Spleen (tissue), 11 donors: ENCODE measurements around the gene TMEM38B. TPM values are rescaled to one million over a fixed set of nuclear protein-coding genes. Genes with fewer than 3 reads are reported as not detected.

Source experiments
- DNase-seq: peaks from one replicate; pipeline ENCODE4 v3.0.0-alpha.2; 2020
- H3K27ac ChIP-seq, 8 donors: fragments of 200-600 bp; sonication (generic) in 7 of 8; 1 replicate in 4 of 8; 2 replicates in 4 of 8; pipeline versions ENCODE4 v1.5.0 to v1.8.0; 2016 to 2021; ENCODE audit warnings: inconsistent platforms in 4 of 8, mild to moderate bottlenecking in 4 of 8, moderate library complexity in 1 of 8
- H3K27me3 ChIP-seq, 7 donors: fragments of 200-600 bp; sonication (generic) in 6 of 7; replicated peaks in 1 of 7; 1 replicate in 4 of 7; 2 replicates in 3 of 7; pipeline versions ENCODE4 v1.5.0 to v1.8.0; 2016 to 2021; ENCODE audit warnings: inconsistent platforms in 3 of 7, mild to moderate bottlenecking in 1 of 7
- H3K36me3 ChIP-seq, 6 donors: fragments of 200-600 bp; sonication (generic) in 5 of 6; 1 replicate in 4 of 6; 2 replicates in 2 of 6; pipeline versions ENCODE4 v1.5.0 to v1.8.0; 2016 to 2021; ENCODE audit warnings: inconsistent platforms in 2 of 6
- H3K4me1 ChIP-seq, 6 donors: fragments of 200-600 bp; sonication (generic) in 5 of 6; 1 replicate in 3 of 6; 2 replicates in 3 of 6; pipeline versions ENCODE4 v1.5.0 to v1.8.0; 2016 to 2021; ENCODE audit warnings: inconsistent platforms in 3 of 6
- H3K4me3 ChIP-seq, 8 donors: fragments of 200-600 bp; sonication (generic) in 7 of 8; 1 replicate in 4 of 8; 2 replicates in 4 of 8; pipeline versions ENCODE4 v1.5.0 to v1.8.0; 2016 to 2021; ENCODE audit warnings: inconsistent platforms in 4 of 8, mild to moderate bottlenecking in 4 of 8, moderate library complexity in 2 of 8
- H3K9me3 ChIP-seq, 8 donors: fragments of 200-600 bp; sonication (generic) in 7 of 8; 1 replicate in 4 of 8; 2 replicates in 4 of 8; pipeline versions ENCODE4 v1.5.0 to v1.8.0; 2016 to 2021; ENCODE audit warnings: inconsistent platforms in 4 of 8
- CTCF ChIP-seq, 11 experiments: fragments of 200-600 bp in 7 of 11; fragments of 450-650 bp in 4 of 11; sonication (generic) in 4 of 11; IDR thresholded peaks in 8 of 11; conservative IDR thresholded peaks in 3 of 11; 1 replicate in 7 of 11; 2 replicates in 4 of 11; pipeline versions ENCODE4 v1.4.0 to v1.8.0; 2016 to 2021; ENCODE audit warnings: antibody characterized with exemption in 11 of 11, inconsistent platforms in 4 of 11, mild to moderate bottlenecking in 1 of 11
- POLR2A ChIP-seq, 3 donors: fragments of 450-650 bp; IDR thresholded peaks; one replicate each; pipeline ENCODE4 v1.5.1; 2017; ENCODE audit warnings: antibody characterized with exemption in 3 of 3, mild to moderate bottlenecking in 1 of 3
- POLR2AphosphoS5 ChIP-seq, 3 donors: sonication (generic); formaldehyde crosslinking; IDR thresholded peaks; one replicate each; pipeline ENCODE4 v1.5.1; 2017; ENCODE audit warnings: antibody characterized with exemption in 3 of 3
- WGBS, 5 donors: extraction: QIAGEN DNeasy Blood & Tissue Kit in 3 of 5; methylation state at CpG; one replicate each; pipeline versions ENCODE4 v1.1.5 to v1.1.7; 2013 to 2018; 5-methylcytosine and 5-hydroxymethylcytosine counted together
- intact Hi-C: fragments of 100-400 bp; cut with DNase I; formaldehyde crosslinking; loops from one replicate; pipeline ENCODE4 v1.15.0; 2023; ENCODE audit warnings: low total_unique reads
- polyA plus RNA-seq, 3 donors: library from polyadenylated mRNA; stranded (reverse); fragments of 200-250 nt; gene quantifications; one replicate each; pipeline ENCODE4 v1.2.1, GENCODE V29; 2013
- total RNA-seq, 7 donors: library from RNA; depleted of rRNA in 3 of 7; stranded (reverse); fragments of >200 nt in 3 of 7; fragmentation: NEBNext Ultra II Directional in 4 of 7; extraction: Animal tissue kit (Norgen Biotek cat#: 25700) in 4 of 7; gene quantifications; one replicate each; pipeline versions ENCODE4 v1.1.0 to v1.2.1, GENCODE V29; 2016 to 2021
- donor health status: healthy with polysubstance abuse.
- donor health status: DM: no; HTN: no; CAD: no; lungs with moderate emphysema.
- donor health status: DM: no; HTN: no; CAD: no.
- donor health status: Bipolar disorder and iron deficiency.
- donor health status: healthy.
- donor health status: DM: no; HTN: no; CAD: no.
- donor health status: DM: yes; HTN: yes; CAD: no.

TMEM38B gene
- total and polyA plus RNA-seq, 10 donors, result 3.1 to 12.1 (median 8.3) TPM

GRCh38 chr9:105678163-105678562, 16.2 kb upstream of the TMEM38B start:
- H3K4me3 ChIP-seq, result no peak overlapping the region
- H3K36me3 ChIP-seq, result no peaks in the 10 kb centered on the region
- TF ChIP-seq POLR2A (IDR thresholded peaks at IDR 0.05) (no peak), CTCF (IDR thresholded peaks at IDR 0.05 in 8 of 11, conservative IDR thresholded peaks at IDR 0.05 in 3 of 11) (no peak), POLR2AphosphoS5 (IDR thresholded peaks at IDR 0.05) (no peak)
- WGBS, 5 donors, result 91 to 100% (median 97%) methylated on average over 1 of the region's 1 CpG
- H3K27ac ChIP-seq, result no peak overlapping the region
- no peaks in the 10 kb centered on the region for H3K27me3 ChIP-seq
- no peaks in the 10 kb centered on the region for H3K4me1 ChIP-seq
- intact Hi-C loops, result no loop called here
- no peaks in the 10 kb centered on the region for H3K9me3 ChIP-seq
- no peak for DNase-seq

- 63 to 74% (median 67%) methylated on average over 1 of the region's 1 CpG for WGBS, 5 donors
- no peak for DNase-seq
- no peaks in the 10 kb centered on the region for H3K9me3 ChIP-seq
These were observed 15.6 kb upstream of the TMEM38B start for GRCh38 chr9:105678781-105679180.

GRCh38 chr9:105679257-105680022, 14.9 kb upstream of the TMEM38B start:
- no peak for DNase-seq
- H3K27me3 ChIP-seq, result no peaks in the 10 kb centered on the region
- TF ChIP-seq POLR2AphosphoS5 (IDR thresholded peaks at IDR 0.05) (no peak), CTCF (IDR thresholded peaks at IDR 0.05 in 8 of 11, conservative IDR thresholded peaks at IDR 0.05 in 3 of 11) (no peak), POLR2A (IDR thresholded peaks at IDR 0.05) (no peak)
- H3K9me3 ChIP-seq, result no peaks in the 10 kb centered on the region
- H3K4me1 ChIP-seq, result no peaks in the 10 kb centered on the region
- no peak overlapping the region for H3K27ac ChIP-seq
- intact Hi-C loops, result no loop called here
- no peak overlapping the region for H3K4me3 ChIP-seq
- H3K36me3 ChIP-seq, result no peaks in the 10 kb centered on the region
- 84 to 93% (median 87%) methylated on average over 8 of the region's 8 CpGs for WGBS, 5 donors

More at GRCh38 chr9:105678781-105679180, 15.6 kb upstream of the TMEM38B start:
- intact Hi-C loops, result no loop called here
- TF ChIP-seq CTCF (IDR thresholded peaks at IDR 0.05 in 8 of 11, conservative IDR thresholded peaks at IDR 0.05 in 3 of 11) (no peak), POLR2A (IDR thresholded peaks at IDR 0.05) (no peak), POLR2AphosphoS5 (IDR thresholded peaks at IDR 0.05) (no peak)
- Histone ChIP-seq H3K27ac (no peak overlapping the region), H3K36me3 (no peaks in the 10 kb centered on the region), H3K4me3 (no peak overlapping the region), H3K4me1 (no peaks in the 10 kb centered on the region), H3K27me3 (no peaks in the 10 kb centered on the region)

- no peaks in the 10 kb centered on the region for H3K36me3 ChIP-seq
- no peak overlapping the region for H3K27ac ChIP-seq
- no peak overlapping the region for H3K4me3 ChIP-seq
- no peak for DNase-seq
- WGBS, 5 donors, result 85 to 98% (median 95%) methylated on average over 2 of the region's 2 CpGs
- no peaks in the 10 kb centered on the region for H3K4me1 ChIP-seq
- no peaks in the 10 kb centered on the region for H3K27me3 ChIP-seq
- intact Hi-C loops, result no loop called here
- no peak for TF ChIP-seq POLR2AphosphoS5 (IDR thresholded peaks at IDR 0.05)
- H3K9me3 ChIP-seq, result no peaks in the 10 kb centered on the region
These were observed 13.0 kb upstream of the TMEM38B start for GRCh38 chr9:105681313-105681712.
